Parathyroid adenoma (tissue), 2 donors: ENCODE results near the gene SLC26A1.

ENCODE experiments used
- H2AFZ ChIP-seq: fragments of 300-600 bp; sonication (generic); one replicate; pipeline ENCODE4 v1.7.0; 2017; ENCODE audit warnings: antibody characterized with exemption, mild to moderate bottlenecking
- H3K27ac ChIP-seq: fragments of 300-600 bp; sonication (generic); one replicate; pipeline ENCODE4 v1.7.0; 2017
- H3K27me3 ChIP-seq: fragments of 300-600 bp; sonication (generic); one replicate; pipeline ENCODE4 v1.7.0; 2017; ENCODE audit warnings: low read length; ENCODE audit not compliant: control insufficient read depth, insufficient read depth
- H3K36me3 ChIP-seq: fragments of 300-600 bp; sonication (generic); one replicate; pipeline ENCODE4 v1.7.0; 2017; ENCODE audit warnings: low read length; ENCODE audit not compliant: control insufficient read depth, insufficient read depth
- H3K4me1 ChIP-seq: fragments of 300-600 bp; sonication (generic); one replicate; pipeline ENCODE4 v1.7.0; 2017; ENCODE audit warnings: control low read depth
- H3K4me2 ChIP-seq: fragments of 300-600 bp; sonication (generic); one replicate; pipeline ENCODE4 v1.7.0; 2017; ENCODE audit warnings: low read length
- H3K4me3 ChIP-seq: fragments of 300-600 bp; sonication (generic); one replicate; pipeline ENCODE4 v1.7.0; 2017; ENCODE audit warnings: low read depth, low read length
- H3K79me2 ChIP-seq: fragments of 300-600 bp; sonication (generic); one replicate; pipeline ENCODE4 v1.7.0; 2017; ENCODE audit warnings: control low read depth
- H3K9ac ChIP-seq: fragments of 300-600 bp; sonication (generic); one replicate; pipeline ENCODE4 v1.7.0; 2017; ENCODE audit warnings: mild to moderate bottlenecking
- H3K9me3 ChIP-seq: fragments of 300-600 bp; sonication (generic); one replicate; pipeline ENCODE4 v1.7.0; 2017; ENCODE audit warnings: low read length; ENCODE audit not compliant: control insufficient read depth
- TF ChIP-seq, protein P1 (sequence below): fragments of 300-600 bp; sonication (generic); IDR thresholded peaks from one replicate; pipeline ENCODE4 v1.7.0; 2017; ENCODE audit warnings: antibody characterized with exemption, mild to moderate bottlenecking
- donor health status: primary hyperparathyroidism.

SLC26A1 gene

DNA sequence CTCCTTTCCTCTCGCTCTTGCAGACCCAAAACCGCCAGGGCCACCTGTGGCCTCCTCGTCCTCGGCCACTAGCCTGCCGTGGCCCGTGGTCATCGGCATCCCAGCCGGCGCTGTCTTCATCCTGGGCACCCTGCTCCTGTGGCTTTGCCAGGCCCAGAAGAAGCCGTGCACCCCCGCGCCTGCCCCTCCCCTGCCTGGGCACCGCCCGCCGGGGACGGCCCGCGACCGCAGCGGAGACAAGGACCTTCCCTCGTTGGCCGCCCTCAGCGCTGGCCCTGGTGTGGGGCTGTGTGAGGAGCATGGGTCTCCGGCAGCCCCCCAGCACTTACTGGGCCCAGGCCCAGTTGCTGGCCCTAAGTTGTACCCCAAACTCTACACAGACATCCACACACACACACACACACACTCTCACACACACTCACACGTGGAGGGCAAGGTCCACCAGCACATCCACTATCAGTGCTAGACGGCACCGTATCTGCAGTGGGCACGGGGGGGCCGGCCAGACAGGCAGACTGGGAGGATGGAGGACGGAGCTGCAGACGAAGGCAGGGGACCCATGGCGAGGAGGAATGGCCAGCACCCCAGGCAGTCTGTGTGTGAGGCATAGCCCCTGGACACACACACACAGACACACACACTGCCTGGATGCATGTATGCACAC, 31.8 kb upstream of the SLC26A1 start:
- no peak overlapping the region for H3K9ac ChIP-seq
- no peaks in the 10 kb centered on the region for H3K79me2 ChIP-seq
- H3K27me3 ChIP-seq = no peaks in the 10 kb centered on the region
- no peaks in the 10 kb centered on the region for H3K9me3 ChIP-seq
- TF ChIP-seq, protein P1, sequence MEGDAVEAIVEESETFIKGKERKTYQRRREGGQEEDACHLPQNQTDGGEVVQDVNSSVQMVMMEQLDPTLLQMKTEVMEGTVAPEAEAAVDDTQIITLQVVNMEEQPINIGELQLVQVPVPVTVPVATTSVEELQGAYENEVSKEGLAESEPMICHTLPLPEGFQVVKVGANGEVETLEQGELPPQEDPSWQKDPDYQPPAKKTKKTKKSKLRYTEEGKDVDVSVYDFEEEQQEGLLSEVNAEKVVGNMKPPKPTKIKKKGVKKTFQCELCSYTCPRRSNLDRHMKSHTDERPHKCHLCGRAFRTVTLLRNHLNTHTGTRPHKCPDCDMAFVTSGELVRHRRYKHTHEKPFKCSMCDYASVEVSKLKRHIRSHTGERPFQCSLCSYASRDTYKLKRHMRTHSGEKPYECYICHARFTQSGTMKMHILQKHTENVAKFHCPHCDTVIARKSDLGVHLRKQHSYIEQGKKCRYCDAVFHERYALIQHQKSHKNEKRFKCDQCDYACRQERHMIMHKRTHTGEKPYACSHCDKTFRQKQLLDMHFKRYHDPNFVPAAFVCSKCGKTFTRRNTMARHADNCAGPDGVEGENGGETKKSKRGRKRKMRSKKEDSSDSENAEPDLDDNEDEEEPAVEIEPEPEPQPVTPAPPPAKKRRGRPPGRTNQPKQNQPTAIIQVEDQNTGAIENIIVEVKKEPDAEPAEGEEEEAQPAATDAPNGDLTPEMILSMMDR = no peak
- no peaks in the 10 kb centered on the region for H3K4me1 ChIP-seq
- H3K4me3 ChIP-seq = no peak overlapping the region
- H3K4me2 ChIP-seq = no peak overlapping the region
- no peak overlapping the region for H2AFZ ChIP-seq
- no peaks in the 10 kb centered on the region for H3K36me3 ChIP-seq
- no peak overlapping the region for H3K27ac ChIP-seq

GRCh38 chr4:1023895-1024740, 30.9 kb upstream of the SLC26A1 start:
- Histone ChIP-seq H3K4me2 (no peak overlapping the region), H3K27me3 (no peaks in the 10 kb centered on the region), H3K79me2 (no peaks in the 10 kb centered on the region), H3K9me3 (no peaks in the 10 kb centered on the region), H3K9ac (no peak overlapping the region), H3K36me3 (no peaks in the 10 kb centered on the region), H3K27ac (no peak overlapping the region), H3K4me1 (no peaks in the 10 kb centered on the region), H3K4me3 (no peak overlapping the region), H2AFZ (no peak overlapping the region)
- TF ChIP-seq, protein P1 = no peak

DNA sequence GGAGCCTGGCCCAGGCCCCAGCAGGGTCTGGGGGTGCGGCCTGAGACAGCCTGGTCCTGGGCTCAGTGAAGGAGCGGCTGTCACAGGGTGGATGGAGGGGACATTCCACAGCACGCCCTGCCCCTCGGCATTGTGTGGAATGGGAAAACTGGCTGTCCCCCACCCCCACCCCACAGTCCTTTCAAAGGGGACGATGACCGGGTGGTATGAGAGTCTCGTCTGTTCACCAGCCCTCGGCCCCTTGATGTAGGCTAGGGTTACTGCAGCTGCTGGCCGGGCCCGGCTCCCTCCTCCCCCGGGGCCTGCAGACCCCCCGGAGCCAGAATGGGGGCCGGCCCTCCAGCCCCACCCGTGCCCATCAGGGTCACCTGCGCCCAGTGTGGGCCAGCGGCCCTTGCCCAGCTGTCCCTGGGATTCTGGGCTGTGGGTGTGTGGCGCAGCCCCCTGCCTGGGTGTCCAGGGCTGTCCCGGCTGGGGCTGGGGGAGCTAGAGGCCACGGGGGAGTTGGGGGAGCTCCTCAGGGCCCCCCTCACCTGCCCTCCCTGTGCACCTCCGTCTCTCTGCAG, 30.0 kb upstream of the SLC26A1 start:
- no peaks in the 10 kb centered on the region for H3K36me3 ChIP-seq
- H3K4me3 ChIP-seq = no peak overlapping the region
- no peaks in the 10 kb centered on the region for H3K4me1 ChIP-seq
- H3K27me3 ChIP-seq = no peaks in the 10 kb centered on the region
- TF ChIP-seq, protein P1 = no peak
- H3K27ac ChIP-seq = no peak overlapping the region
- H3K9me3 ChIP-seq = no peaks in the 10 kb centered on the region
- H3K9ac ChIP-seq = no peak overlapping the region
- H2AFZ ChIP-seq = no peak overlapping the region
- H3K79me2 ChIP-seq = no peaks in the 10 kb centered on the region
- H3K4me2 ChIP-seq = no peak overlapping the region

GRCh38 chr4:1022739-1023066, 29.5 kb upstream of the SLC26A1 start:
- H3K4me1 ChIP-seq = no peaks in the 10 kb centered on the region
- no peaks in the 10 kb centered on the region for H3K27me3 ChIP-seq
- H3K9ac ChIP-seq = no peak overlapping the region
- H3K27ac ChIP-seq = no peak overlapping the region
- no peak overlapping the region for H3K4me3 ChIP-seq
- no peaks in the 10 kb centered on the region for H3K9me3 ChIP-seq
- no peak overlapping the region for H2AFZ ChIP-seq
- TF ChIP-seq, protein P1 = no peak
- no peaks in the 10 kb centered on the region for H3K79me2 ChIP-seq
- H3K4me2 ChIP-seq = no peak overlapping the region
- no peaks in the 10 kb centered on the region for H3K36me3 ChIP-seq
